Body of pancreas (tissue), 4 donors: ENCODE results near the gene PLCB3.

Source experiments
- POLR2A ChIP-seq, 3 donors: fragments of 450-650 bp; IDR thresholded peaks; one replicate each; pipeline ENCODE4 v1.6.1; 2016; ENCODE audit warnings: antibody characterized with exemption in 3 of 3, mild to moderate bottlenecking in 2 of 3
- TF ChIP-seq, protein P1 (sequence below), 7 experiments: fragments of 450-650 bp in 4 of 7; fragments of 200-600 bp in 3 of 7; sonication (generic) in 3 of 7; IDR thresholded peaks; one replicate each; pipeline ENCODE4 v1.5.1; 2016 to 2019; ENCODE audit warnings: antibody characterized with exemption in 7 of 7

DNA sequence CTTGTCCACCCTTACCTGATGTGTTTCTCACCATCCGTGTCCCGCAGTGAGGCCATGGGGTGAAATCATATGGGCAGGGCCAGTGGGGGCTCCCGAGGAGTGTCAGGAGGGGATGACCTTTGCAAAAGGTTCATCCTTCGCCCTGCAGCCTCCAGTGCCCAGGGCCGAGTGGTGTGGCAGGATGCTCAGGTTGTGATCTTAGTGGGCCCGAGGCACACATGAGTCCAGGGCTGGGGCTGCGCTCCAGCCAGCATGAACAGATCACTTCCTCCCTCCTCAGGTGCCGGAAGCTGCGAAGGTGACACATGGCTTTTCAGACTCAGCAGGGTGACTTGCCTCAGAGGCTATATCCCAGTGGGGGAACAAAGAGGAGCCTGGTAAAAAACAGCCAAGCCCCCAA, 13.3 kb upstream of the PLCB3 start:
- TF ChIP-seq POLR2A (IDR thresholded peaks at IDR 0.05): no peak
- TF ChIP-seq, protein P1, sequence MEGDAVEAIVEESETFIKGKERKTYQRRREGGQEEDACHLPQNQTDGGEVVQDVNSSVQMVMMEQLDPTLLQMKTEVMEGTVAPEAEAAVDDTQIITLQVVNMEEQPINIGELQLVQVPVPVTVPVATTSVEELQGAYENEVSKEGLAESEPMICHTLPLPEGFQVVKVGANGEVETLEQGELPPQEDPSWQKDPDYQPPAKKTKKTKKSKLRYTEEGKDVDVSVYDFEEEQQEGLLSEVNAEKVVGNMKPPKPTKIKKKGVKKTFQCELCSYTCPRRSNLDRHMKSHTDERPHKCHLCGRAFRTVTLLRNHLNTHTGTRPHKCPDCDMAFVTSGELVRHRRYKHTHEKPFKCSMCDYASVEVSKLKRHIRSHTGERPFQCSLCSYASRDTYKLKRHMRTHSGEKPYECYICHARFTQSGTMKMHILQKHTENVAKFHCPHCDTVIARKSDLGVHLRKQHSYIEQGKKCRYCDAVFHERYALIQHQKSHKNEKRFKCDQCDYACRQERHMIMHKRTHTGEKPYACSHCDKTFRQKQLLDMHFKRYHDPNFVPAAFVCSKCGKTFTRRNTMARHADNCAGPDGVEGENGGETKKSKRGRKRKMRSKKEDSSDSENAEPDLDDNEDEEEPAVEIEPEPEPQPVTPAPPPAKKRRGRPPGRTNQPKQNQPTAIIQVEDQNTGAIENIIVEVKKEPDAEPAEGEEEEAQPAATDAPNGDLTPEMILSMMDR (IDR thresholded peaks at IDR 0.05): no peak
